ENCODE measurements around the gene MMP23B.

MMP23B gene

GRCh38 chr1:1602968-1603506 is 28.9 kb upstream of the MMP23B start:
- DNase-seq, result no peak

GRCh38 chr1:1603671-1604373 is 28.2 kb upstream of the MMP23B start:
- no peak for DNase-seq

- no peak for DNase-seq
Measured at GRCh38 chr1:1604374-1605033, 27.5 kb upstream of the MMP23B start.

GRCh38 chr1:1605034-1605591 is 26.9 kb upstream of the MMP23B start:
- DNase-seq, result no peak

- no peak for DNase-seq
Measured at GRCh38 chr1:1605724-1606123, 26.2 kb upstream of the MMP23B start.

GRCh38 chr1:1606232-1606631 is 25.7 kb upstream of the MMP23B start:
- DNase-seq, result no peak

GRCh38 chr1:1609822-1610485 is 22.0 kb upstream of the MMP23B start:
- no peak for DNase-seq

GRCh38 chr1:1610796-1611195 is 21.2 kb upstream of the MMP23B start:
- DNase-seq, result no peak

GRCh38 chr1:1612104-1612400 is 19.9 kb upstream of the MMP23B start:
- no peak for DNase-seq

GRCh38 chr1:1613509-1614082 is 18.4 kb upstream of the MMP23B start:
- no peak for DNase-seq

- DNase-seq, result peak; percentile 29
Measured at GRCh38 chr1:1614204-1614953, 17.6 kb upstream of the MMP23B start.

- no peak for DNase-seq
Measured at GRCh38 chr1:1614954-1615255, 17.1 kb upstream of the MMP23B start.

GRCh38 chr1:1615256-1616044 is 16.5 kb upstream of the MMP23B start, which contains the start of gene MIB2:
MIB2 (plus strand) TSS chr1:1615500; CDS start chr1:1623453, 7,953 bp downstream.
- peak; percentile 98 for DNase-seq

- no peak for DNase-seq
Measured at GRCh38 chr1:1616045-1616790, 15.8 kb upstream of the MMP23B start.

- DNase-seq, result no peak
Measured at GRCh38 chr1:1616838-1617237, 15.1 kb upstream of the MMP23B start.

- DNase-seq, result no peak
Measured at GRCh38 chr1:1617516-1617915, 14.5 kb upstream of the MMP23B start.

GRCh38 chr1:1617925-1618324 is 14.0 kb upstream of the MMP23B start:
- no peak for DNase-seq

GRCh38 chr1:1618396-1619068 is 13.4 kb upstream of the MMP23B start:
- DNase-seq, result no peak

- no peak for DNase-seq
Measured at GRCh38 chr1:1619917-1620361, 12.0 kb upstream of the MMP23B start.

GRCh38 chr1:1620433-1621139 is 11.4 kb upstream of the MMP23B start:
- DNase-seq, result no peak
